HUDEP-2 (cell line): ENCODE results near the gene CACNB3.
"Not testable (repeated sequence)": the region's sequence is repeated elsewhere in the genome, so short reads cannot be mapped to it uniquely, and the experiment has no call there.

ENCODE experiments used
- DNase-seq, 76 experiments: peaks; one replicate each; lab custom pipeline; 2025; ENCODE audit not compliant: unreplicated experiment in 76 of 76; lab: John Stamatoyannopoulos, UW

The CACNB3 gene

DNA sequence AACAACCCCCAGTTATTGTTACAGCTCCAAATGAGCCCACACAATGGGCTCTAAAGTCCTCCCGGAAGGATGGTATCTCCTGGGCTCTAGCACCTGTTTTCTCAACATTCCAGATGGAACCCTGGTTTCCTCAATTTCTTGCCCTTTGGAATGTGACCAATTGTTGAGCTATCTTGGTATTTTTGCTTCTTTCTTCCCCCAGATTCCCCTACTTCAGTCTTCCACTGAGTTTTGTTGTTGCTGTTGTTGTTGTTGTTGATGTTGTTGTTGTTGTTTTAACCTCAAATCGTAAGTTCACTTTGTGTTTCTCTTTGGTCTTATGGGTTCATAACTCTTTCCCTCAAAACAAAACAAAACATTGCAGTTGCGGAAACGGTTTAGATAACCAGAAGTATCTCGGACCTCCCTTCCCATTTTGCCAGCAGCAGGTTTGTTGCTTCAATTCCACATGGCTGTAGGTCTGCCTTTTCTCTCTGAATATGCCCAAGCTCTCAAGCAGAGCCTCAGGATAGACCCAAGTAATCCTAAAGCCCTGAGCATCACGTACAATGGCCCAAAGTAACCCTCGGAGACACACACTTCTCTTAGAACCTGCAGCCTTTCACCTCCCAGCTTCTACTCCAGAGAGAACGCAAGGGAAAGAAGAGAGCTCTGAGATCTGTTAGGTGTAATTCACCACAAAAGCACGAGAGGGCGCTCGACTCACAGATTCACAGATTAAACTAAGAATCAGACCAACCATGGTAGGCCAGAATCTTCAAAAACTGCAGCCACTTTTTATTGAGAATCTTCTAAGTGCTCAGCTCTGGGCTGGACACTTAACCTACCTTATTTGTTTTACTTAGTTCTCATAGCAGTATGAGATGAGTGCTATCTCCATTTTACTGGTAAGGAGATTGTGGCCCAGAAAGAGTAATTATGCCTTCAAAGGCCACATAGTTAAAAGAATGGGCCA is 34.7 kb downstream of the CACNB3 start:
- peak in 73 of 76 experiments; percentile 13 to 91 (median 75) for DNase-seq

DNA sequence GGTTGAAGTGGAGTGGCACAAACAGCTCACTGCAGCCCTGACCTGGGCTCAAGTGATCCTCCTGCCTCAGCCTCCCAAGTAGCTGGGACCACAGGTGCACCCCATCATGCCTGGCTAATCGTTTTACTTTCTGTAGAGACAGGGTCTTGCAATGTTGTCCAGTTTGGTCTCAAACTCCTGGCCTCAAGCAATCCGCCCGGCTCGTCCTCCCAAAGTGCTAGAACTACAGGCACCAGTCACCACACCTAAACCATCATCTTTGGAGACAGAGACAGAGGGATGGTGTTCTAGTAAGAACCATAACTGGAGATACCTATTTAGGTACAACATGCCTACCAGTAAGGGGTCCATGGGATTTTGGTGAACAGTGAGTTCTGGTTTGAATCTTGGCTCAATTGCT is 36.2 kb downstream of the CACNB3 start:
- DNase-seq, result no peak

DNA sequence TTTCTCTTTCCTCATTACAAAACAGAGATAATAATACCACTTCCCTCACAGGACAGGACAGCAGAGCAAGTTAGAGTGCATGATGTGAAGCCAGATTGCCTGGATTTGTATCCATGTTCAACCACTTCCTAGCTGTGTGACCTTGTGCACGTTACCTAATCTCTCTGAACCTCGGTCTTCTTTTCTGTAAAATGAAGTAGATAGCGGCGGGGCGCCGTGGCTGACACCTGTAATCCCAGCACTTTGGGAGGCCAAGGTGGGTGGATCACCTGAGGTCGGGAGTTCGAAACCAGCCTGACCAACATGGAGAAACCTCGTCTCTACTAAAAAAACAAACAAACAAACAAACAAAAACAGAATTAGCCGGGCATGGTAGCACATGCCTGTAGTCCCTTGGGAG is 36.6 kb downstream of the CACNB3 start:
- not testable (repeated sequence) for DNase-seq

DNA sequence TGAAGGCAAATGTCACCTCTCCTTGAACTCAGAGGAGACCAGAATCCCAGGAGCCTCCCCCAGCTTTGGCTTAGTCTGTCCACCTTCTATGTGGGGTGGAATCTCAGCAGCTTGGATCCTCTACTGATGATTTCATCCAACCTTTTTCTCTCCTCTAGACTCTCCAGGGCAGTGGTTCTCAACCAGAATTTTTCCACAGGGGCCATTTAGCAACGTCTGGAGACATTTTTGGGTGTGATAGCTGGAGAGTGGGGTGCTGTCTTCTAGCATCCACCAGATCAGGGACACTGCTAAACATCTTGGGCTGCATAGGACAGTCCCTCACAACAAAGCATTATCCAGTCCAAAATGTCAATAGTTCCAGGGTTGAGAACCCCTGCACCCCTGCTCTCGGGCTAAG is 38.1 kb downstream of the CACNB3 start:
- no peak for DNase-seq

DNA sequence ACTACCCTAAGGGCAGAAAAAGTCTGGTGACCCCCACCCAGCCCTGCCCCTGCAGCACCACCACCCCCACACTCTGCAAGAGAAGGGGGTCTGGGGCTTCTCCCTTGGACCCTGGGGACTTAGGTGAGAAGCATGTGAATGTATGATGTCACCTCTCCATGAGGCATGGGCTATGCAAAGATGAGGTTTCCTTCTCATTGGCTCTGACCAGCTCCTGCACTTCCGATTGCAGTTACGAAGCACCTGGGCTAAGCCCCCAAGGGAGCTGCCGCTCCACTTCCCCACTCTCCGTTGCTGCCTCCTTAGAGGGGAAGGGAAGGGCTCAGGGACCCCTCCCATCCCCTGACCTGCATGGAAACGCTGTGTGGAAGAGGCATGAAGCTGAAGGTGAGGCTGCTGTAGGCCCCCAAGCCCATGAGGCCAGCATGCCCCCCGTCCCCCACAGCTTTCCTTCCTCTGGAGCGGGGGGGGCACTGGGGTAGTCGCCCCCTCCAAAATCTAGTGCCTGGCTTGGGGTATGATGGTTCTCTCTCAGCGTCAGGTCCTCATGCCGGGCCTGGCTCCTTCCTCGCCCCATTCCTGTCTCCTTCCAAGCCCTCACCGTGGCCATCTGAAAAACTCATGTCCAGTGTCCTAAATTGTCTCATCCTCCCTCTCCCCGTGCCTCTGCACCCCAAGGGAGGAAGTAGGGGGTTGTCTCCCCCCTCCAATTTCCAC is 39.1 kb downstream of the CACNB3 start:
- no peak for DNase-seq

DNA sequence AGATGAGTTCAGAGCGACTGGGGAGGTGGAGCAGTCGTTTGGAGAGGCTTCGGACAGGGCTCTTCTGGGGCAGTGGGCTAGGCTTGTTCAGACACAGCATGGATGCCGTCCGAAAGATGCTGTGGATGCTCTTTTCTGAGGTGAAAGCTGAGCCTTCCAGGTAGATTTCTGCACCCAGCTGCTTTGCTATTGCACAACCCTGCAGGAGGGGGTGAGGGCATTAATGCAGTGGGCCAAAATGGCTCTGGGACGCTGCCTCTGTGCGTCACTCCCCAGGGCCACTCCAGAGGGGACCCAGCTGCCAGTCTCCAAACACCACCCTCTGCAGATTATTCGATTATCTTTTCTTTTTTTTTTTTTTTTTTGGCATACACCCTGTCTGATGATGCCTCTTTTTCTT is 39.7 kb downstream of the CACNB3 start:
- DNase-seq, result no peak

DNA sequence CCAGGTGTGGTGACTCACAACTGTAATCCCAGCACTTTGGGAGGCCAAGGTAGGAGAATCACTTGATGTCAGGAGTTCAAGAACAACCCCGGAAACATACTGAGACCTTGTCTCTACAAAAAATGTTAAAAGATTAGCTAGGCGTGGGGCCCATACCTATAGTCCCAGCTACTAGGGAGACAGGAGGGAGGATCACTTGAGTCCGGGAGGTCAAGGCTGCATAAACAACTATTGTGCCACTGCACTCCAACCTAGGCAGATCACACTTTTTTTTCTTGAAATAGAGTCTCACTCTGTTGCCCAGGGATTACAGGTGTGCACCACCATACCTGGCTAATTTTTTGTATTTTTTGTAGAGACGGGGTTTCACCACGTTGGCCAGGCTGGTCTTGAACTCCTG is 41.3 kb downstream of the CACNB3 start:
- no peak for DNase-seq

DNA sequence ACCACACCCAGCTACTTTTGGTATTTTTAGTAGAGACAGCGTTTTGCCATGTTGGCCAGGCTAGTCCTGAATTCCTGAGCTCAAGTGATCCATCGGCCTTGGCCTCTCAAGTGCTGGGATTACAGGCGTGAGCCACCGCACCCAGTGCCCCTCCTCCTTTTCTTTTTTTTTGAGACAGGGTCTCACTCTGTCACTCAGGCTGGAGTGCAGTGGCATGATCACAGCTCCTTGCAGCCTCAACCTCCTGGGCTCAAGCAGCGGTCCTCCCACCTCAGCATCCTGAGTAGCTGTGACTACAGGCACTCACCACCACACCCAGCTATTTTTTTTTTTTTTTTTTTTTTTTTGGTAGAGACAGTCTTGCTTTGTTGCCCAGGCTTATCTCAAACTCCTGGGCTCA is 41.9 kb downstream of the CACNB3 start:
- DNase-seq, result not testable (repeated sequence)

DNA sequence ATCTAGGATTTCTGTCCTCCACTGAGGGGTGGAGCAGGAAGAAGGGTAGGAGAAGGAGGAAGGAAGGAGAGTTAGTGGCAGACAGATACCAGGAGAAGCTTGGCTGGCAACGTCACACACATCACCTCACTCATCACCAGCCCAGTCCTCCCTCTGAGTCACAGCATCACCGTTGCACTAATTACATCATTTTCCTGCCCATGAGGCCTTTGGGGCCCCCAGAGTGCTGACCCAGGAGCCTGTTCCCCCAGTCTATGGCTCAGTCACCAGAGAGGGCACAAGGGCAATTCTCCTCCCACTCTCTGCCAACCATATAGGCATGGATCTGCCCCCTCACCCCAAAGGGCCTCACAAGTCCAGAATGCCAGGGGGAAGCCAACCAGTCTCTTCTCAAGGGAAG is 42.8 kb downstream of the CACNB3 start:
- DNase-seq, result no peak

DNA sequence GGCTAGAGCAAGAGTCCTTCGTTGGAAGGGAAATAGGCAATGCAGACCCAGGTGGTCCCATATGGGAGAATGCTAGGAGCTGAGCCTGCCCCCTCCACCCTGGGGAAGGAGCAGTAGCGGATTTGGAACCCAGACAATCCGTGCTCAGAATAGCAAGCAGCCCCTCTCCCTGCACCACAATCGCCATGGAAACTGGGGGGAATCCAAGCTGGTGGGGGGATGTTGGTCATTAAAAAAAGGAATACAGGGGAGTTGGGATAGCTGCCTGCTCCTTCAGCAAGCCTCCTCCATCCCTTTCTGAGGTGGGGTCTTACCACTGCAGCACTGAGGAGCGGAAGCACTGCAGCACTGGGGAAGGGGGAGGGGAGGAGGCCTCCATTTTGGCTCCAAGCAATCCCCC is 44.5 kb downstream of the CACNB3 start:
- DNase-seq, result no peak

DNA sequence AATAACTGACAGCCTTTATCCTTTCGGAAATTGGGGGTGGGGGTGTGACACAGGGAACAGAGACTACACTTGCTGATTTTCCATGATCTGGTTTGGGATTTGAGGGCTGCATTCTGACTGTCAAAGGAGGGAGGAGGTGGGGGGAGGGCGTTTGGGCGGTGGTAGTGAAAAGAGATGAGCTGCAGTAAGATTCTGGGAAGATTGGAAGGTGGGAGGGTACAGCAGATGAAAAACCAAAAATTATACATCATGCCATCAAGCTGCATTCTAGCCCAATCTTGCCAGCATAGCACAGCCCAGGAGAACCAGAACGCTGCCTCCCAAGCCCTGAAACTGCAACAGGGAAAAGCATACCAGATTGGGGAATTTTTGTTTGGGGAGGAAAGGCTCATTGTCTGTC is 45.0 kb downstream of the CACNB3 start:
- no peak for DNase-seq

DNA sequence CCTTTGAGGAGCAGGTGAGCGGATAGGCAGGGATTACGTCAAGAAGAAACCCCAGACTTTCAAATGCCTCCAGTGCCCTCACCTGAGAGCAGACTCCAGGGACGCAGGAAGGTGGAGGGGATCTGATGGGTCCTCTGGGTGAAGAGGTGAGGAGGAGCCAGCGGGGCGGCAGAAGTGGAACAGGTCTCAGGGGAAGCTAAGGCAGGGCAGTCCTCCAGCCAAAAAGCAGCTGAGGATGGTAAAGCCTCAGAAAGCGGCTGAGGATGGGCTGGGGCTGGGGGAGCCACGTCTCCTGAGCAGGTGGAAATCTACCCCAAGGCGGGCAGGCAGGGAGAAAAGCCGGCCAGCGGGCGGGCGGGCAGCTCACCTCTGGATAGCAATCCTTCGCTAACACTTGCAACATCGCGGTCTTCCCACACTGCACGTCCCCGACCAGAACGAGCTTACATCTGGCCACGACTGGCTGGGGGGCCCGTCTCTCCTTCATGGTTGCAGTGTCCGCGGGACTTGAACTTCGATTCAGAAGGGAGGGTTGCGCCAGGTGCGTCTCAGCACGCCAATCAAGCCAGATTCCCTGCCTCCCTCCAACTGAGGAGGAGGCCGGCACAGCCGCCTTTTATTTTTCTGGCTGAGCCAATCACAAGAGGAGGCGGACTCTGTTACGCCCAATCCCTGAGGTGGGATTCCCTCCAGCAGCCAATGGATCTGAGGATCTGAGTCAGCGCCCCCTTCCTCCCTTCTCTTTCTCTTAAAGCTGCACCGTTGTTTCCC is 47.2 kb downstream of the CACNB3 start, which contains the start of gene RND1:
Gene RND1 (minus strand): TSS at position 590 of the 771 bp plus-strand sequence. CDS start 103 bp downstream, at position 487.
- DNase-seq, result peak in 71 of 76 experiments; percentile 31 to 85 (median 67)

DNA sequence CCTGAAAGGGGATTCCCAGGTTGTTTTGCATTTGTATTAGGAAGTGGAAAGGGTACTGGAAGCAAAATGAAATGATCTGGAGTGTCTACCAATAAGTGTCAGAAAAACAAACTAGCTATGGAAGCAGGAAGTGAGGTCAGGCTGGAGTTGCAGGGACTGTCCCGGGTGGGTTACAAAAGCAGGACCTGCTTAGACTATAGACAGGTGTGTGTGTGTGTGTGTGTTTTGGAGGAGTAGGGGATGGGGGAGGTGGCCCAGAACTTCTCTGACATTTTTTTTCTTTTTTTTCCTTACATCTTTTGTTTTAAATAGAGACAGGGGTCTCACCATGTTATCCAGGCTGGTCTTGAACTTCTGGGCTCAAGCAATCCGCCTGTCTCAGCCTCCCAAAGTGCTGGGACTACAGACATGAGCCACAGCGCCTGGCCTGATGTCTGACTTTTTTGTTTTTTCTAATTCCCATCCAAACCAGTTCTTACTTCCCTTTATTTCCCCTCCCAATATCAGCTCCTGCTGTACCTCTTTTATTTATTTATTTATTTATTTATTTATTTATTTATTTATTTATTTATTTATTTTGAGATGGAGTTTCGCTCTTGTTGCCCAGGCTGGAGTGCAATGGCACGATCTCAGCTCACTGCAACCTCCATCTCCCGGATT is 47.9 kb downstream of the CACNB3 start:
- no peak for DNase-seq

DNA sequence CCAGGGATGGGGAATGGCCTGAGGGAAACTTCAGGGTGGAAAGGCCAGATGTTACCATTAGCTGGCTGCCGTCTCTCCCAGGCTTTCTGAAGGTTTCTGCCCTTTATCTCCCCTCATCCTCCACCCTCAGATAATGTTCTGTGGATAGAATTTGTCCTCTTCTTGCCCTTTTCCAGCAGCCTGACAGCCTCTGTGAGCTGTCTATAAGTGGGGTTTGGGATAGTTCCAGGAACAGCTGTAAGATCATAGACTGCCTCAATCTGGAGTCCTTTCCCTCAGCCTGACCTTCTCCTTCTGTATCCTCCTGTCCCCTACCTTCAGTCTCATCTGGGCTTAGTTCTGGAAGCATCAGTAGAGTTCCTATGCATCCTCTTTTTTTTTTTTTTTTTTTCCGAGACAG is 50.2 kb downstream of the CACNB3 start:
- DNase-seq, result no peak

DNA sequence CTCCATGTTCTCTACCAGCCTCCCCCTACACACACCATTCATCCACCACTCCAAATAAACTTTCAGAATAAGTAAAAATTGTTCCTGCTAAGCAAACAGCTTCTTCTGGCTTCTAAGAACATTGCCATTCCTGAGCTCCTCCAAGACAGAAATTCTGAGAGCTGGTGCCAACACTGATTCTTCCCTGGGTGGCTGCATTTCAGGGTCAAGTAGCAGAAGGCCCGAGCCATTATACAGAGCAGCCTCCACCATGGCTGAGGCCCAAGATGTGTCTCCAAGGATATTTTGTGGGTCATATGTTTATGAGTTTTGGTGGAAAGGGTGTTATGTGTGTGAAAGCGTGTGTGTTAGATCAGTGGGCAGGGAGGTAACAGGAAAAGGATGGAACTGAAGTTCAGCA is 50.9 kb downstream of the CACNB3 start:
- DNase-seq, result no peak

DNA sequence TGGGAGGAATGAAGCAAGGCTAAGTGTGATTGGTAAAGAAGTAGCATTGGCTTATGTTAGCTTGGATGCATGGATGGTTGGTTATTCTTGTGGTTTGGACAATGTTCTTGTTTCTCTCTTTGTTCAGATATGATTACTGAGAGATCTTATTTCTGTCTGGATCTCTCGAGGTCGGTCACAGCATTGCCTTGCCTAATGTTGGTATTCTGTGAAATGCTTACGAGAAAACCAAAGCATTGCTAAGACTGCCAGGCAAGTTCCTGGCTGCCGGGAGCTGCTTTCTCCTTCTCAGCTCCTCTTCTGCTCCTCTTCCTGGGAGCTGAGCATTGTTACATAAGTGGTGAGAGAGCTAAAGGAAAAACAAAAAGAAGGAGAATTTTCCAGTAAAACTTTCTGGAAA is 54.8 kb downstream of the CACNB3 start:
- DNase-seq, result no peak

DNA sequence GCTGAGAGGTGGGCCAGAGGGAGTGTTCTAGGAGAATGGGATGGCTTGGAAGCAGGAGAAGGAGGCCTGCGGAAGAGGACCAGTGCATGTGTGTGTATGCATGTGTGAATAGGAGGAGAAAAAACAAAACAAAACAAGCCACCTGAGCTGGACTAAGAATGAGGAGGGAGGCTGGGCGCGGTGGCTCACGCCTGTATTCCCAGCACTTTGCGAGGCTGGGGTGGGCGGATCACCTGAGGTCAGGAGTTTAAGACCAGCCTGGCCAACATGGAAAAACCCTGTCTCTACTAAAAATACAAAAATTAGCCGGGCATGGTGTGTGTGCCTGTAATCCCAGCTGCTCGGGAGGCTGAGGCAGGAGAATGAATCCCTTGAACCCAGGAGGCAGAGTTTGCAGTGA is 55.2 kb downstream of the CACNB3 start:
- DNase-seq, result not testable (repeated sequence)

DNA sequence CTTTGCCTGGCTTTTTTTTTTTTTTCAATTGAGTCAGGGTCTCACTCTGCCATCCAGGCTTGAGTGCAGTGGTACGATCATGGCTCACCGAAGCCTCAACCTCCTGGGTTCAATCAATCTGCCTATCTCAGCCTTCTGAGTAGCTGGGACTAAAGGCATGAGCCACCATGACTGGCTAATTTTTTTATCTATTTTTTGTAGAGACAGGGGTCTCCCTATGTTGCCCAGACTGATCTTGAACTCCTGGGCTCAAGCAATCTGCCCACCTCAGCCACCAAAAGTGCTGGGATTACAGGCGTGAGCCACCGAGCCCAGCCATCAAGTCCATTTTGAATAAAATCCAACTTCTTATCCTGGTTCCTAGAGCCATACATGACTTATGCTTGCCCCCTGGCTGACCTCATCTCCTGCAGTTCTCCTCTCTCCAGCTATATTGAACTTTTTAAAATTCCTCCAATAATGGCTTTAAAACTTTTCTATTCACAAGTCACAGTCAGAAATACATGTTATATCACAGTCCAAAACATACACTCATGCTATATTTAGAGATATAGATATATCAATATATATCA is 57.7 kb downstream of the CACNB3 start:
- no peak for DNase-seq
